ENCODE data around the gene PBX2.

GRCh38 chr6:32216998-32217397 is 27.0 kb upstream of the PBX2 start:
- no peak for TF ChIP-seq POLR2A (IDR thresholded peaks at IDR 0.05)
- TF ChIP-seq, protein P1, sequence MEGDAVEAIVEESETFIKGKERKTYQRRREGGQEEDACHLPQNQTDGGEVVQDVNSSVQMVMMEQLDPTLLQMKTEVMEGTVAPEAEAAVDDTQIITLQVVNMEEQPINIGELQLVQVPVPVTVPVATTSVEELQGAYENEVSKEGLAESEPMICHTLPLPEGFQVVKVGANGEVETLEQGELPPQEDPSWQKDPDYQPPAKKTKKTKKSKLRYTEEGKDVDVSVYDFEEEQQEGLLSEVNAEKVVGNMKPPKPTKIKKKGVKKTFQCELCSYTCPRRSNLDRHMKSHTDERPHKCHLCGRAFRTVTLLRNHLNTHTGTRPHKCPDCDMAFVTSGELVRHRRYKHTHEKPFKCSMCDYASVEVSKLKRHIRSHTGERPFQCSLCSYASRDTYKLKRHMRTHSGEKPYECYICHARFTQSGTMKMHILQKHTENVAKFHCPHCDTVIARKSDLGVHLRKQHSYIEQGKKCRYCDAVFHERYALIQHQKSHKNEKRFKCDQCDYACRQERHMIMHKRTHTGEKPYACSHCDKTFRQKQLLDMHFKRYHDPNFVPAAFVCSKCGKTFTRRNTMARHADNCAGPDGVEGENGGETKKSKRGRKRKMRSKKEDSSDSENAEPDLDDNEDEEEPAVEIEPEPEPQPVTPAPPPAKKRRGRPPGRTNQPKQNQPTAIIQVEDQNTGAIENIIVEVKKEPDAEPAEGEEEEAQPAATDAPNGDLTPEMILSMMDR (IDR thresholded peaks at IDR 0.05): no peak

Measured in lower leg skin (tissue), 3 donors.